GM12878 (cell line): Measurements from ENCODE around the gene STAT5A. TPM values are rescaled to one million over a fixed set of nuclear protein-coding genes. Genes with fewer than 3 reads are reported as not detected.

ENCODE experiments used
- CREM ChIP-seq: IDR thresholded peaks from 2 replicates; pipeline ENCODE4 v1.6.1; 2014; ENCODE audit warnings: antibody characterized with exemption, low read depth
- EGR1 ChIP-seq, 2 experiments: IDR thresholded peaks; 1 replicate in 1 of 2; 2 replicates in 1 of 2; pipeline ENCODE4 v1.6.1; 2011 to 2012; ENCODE audit warnings: low read depth in 2 of 2, low read length in 2 of 2, borderline replicate concordance in 1 of 2, mild to moderate bottlenecking in 1 of 2, moderate library complexity in 1 of 2
- ESRRA ChIP-seq: IDR thresholded peaks from 2 replicates; pipeline ENCODE4 v1.6.1; 2012; ENCODE audit warnings: mild to moderate bottlenecking, low read length, improper control_type of control experiment
- IRF4 ChIP-seq: IDR thresholded peaks from 2 replicates; pipeline ENCODE4 v1.6.1; 2011; ENCODE audit warnings: low read depth, low read length
- MEF2B ChIP-seq: fragments of 450-650 bp; IDR thresholded peaks from 2 replicates; pipeline ENCODE4 v1.6.1; 2018; ENCODE audit warnings: mild to moderate bottlenecking, moderate library complexity; ENCODE audit not compliant: partially characterized antibody, poor library complexity, severe bottlenecking
- MTA2 ChIP-seq: fragments of 450-650 bp; IDR thresholded peaks from 2 replicates; pipeline ENCODE4 v1.6.1; 2016; ENCODE audit warnings: low read depth, mild to moderate bottlenecking, moderate library complexity
- NBN ChIP-seq: fragments of 450-650 bp; IDR thresholded peaks from 2 replicates; pipeline ENCODE4 v1.6.1; 2016
- NR2C2 ChIP-seq: IDR thresholded peaks from 2 replicates; pipeline ENCODE4 v1.6.1; 2011; ENCODE audit warnings: borderline replicate concordance, low read depth; ENCODE audit not compliant: control insufficient read depth, insufficient read length
- POU2F2 ChIP-seq: IDR thresholded peaks from 3 replicates; pipeline ENCODE4 v1.6.1; 2011; ENCODE audit warnings: low read depth, mild to moderate bottlenecking, low read length, borderline replicate concordance
- SMARCA5 ChIP-seq: fragments of 450-650 bp; IDR thresholded peaks from 2 replicates; pipeline ENCODE4 v1.6.1; 2017; ENCODE audit warnings: mild to moderate bottlenecking
- SREBF2 ChIP-seq: IDR thresholded peaks from 2 replicates; pipeline ENCODE4 v1.6.1; 2012; ENCODE audit warnings: mild to moderate bottlenecking, low read length
- SUZ12 ChIP-seq: fragments of 200-600 bp; sonication (generic); IDR thresholded peaks from one replicate; pipeline ENCODE4 v1.6.1; 2018; ENCODE audit warnings: antibody characterized with exemption, mild to moderate bottlenecking; ENCODE audit not compliant: unreplicated experiment
- WRNIP1 ChIP-seq: IDR thresholded peaks from 2 replicates; pipeline ENCODE4 v1.6.1; 2011; ENCODE audit warnings: low read depth, low read length, improper control_type of control experiment, borderline replicate concordance
- YY1 ChIP-seq: IDR thresholded peaks from 2 replicates; pipeline ENCODE4 v1.6.1; 2011; ENCODE audit warnings: low read depth, mild to moderate bottlenecking, low read length
- ZNF207 ChIP-seq: fragments of 450-650 bp; IDR thresholded peaks from 2 replicates; pipeline ENCODE4 v1.6.1; 2014; ENCODE audit warnings: antibody characterized with exemption, mild to moderate bottlenecking, borderline replicate concordance
- ZNF24 ChIP-seq: fragments of 450-650 bp; IDR thresholded peaks from 2 replicates; pipeline ENCODE4 v1.6.1; 2017; ENCODE audit warnings: antibody characterized with exemption, mild to moderate bottlenecking
- polyA plus RNA-seq, 11 experiments: library from polyadenylated mRNA; depleted of rRNA in 4 of 11; unstranded in 6 of 11; stranded (reverse) in 5 of 11; fragments of >200 nt; fragmentation: Nextera tagmentation in 4 of 11; fragmentation: Illumina TruSeq in 1 of 11; extraction: Ambion mirVana in 4 of 11; extraction: Trizol in 1 of 11; gene quantifications; 1 replicate in 1 of 11; 2 replicates in 10 of 11; pipeline versions ENCODE4 v1.2.1 to v1.2.3, GENCODE V29; 2011 to 2016; ENCODE audit warnings: inconsistent platforms in 2 of 11, missing spikeins in 2 of 11, low read depth in 1 of 11
- total RNA-seq, 4 experiments: library from RNA; depleted of rRNA in 3 of 4; stranded (reverse); fragments of >200 nt in 3 of 4; fragmentation: Illumina TruSeq in 1 of 4; extraction: Trizol in 1 of 4; gene quantifications; 2 replicates each; pipeline versions ENCODE4 v1.2.1 to v1.2.3, GENCODE V29; 2013 to 2021
- TF ChIP-seq, protein P1 (sequence below): fragments of 450-650 bp; IDR thresholded peaks from 2 replicates; pipeline ENCODE4 v1.6.1; 2017; ENCODE audit warnings: antibody characterized with exemption, mild to moderate bottlenecking, moderate library complexity
- TF ChIP-seq, protein P2 (sequence below): IDR thresholded peaks from 2 replicates; pipeline ENCODE4 v1.6.1; 2011; ENCODE audit warnings: borderline replicate concordance, low read depth, mild to moderate bottlenecking, moderate library complexity, mixed read lengths, low read length; ENCODE audit not compliant: insufficient read depth; ENCODE audit errors: extremely low read length
- TF ChIP-seq, protein P3 (sequence below): fragments of 450-650 bp; IDR thresholded peaks from 2 replicates; pipeline ENCODE4 v1.6.1; 2017; ENCODE audit warnings: mild to moderate bottlenecking, moderate library complexity
- TF ChIP-seq, protein P4 (sequence below): fragments of 450-650 bp; conservative IDR thresholded peaks from 2 replicates; pipeline ENCODE4 v1.6.1; 2017; ENCODE audit warnings: mild to moderate bottlenecking, moderate library complexity

STAT5A gene
- total and polyA plus RNA-seq, 10 of the 15 experiments (the other 5 are each of a cell fraction or from before 2014, with no cell fraction given), result 14.8 to 86.4 (median 41.5) TPM

DNA sequence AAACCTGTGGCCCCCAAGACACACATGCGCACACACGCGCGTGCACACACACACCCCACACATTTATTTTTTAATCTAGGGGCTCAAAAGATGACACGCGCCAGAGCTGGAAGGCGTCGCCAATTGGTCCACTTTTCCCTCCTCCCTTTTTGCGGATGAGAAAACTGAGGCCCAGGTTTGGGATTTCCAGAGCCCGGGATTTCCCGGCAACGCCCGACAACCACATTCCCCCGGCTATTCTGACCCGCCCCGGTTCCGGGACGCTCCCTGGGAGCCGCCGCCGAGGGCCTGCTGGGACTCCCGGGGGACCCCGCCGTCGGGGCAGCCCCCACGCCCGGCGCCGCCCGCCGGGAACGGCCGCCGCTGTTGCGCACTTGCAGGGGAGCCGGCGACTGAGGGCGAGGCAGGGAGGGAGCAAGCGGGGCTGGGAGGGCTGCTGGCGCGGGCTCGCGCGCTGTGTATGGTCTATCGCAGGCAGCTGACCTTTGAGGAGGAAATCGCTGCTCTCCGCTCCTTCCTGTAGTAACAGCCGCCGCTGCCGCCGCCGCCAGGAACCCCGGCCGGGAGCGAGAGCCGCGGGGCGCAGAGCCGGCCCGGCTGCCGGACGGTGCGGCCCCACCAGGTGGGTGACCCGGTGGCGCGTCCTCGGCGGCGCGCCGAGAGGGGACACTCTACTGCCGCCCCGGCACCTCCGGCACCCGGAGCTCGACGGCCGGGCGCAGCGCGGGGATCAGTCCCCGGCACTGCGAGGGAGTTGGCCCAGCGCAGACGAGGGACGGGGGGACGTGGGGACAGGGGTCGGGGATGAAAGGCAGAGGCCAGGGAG lies at the start of gene STAT5A (continued):
- TF ChIP-seq MEF2B (peak; percentile 76), NBN (no peak), ZNF24 (no peak; the same call in 1 of the 2 replicates), YY1 (peak; percentile 35; the same call in 1 of the 2 replicates), SREBF2 (no peak), ESRRA (no peak), EGR1 (IDR thresholded peaks at IDR 0.05; ENCODE audit: borderline replicate concordance in 1 of 2, low read depth in 2 of 2, low read length in 2 of 2) (peak in 1 of 2 experiments; percentile 3; a peak in 1 of 3 replicates), WRNIP1 (no peak), ZNF207 (peak; percentile 41; the same call in 1 of the 2 replicates), SMARCA5 (peak; percentile 78; the same call in 1 of the 2 replicates), CREM (0 out of 2 replicates have a peak, but pooled peaks have one; percentile 13), MTA2 (no peak), POU2F2 (no peak), SUZ12 (no peak), IRF4 (no peak), NR2C2 (no peak)
- TF ChIP-seq, protein P1, sequence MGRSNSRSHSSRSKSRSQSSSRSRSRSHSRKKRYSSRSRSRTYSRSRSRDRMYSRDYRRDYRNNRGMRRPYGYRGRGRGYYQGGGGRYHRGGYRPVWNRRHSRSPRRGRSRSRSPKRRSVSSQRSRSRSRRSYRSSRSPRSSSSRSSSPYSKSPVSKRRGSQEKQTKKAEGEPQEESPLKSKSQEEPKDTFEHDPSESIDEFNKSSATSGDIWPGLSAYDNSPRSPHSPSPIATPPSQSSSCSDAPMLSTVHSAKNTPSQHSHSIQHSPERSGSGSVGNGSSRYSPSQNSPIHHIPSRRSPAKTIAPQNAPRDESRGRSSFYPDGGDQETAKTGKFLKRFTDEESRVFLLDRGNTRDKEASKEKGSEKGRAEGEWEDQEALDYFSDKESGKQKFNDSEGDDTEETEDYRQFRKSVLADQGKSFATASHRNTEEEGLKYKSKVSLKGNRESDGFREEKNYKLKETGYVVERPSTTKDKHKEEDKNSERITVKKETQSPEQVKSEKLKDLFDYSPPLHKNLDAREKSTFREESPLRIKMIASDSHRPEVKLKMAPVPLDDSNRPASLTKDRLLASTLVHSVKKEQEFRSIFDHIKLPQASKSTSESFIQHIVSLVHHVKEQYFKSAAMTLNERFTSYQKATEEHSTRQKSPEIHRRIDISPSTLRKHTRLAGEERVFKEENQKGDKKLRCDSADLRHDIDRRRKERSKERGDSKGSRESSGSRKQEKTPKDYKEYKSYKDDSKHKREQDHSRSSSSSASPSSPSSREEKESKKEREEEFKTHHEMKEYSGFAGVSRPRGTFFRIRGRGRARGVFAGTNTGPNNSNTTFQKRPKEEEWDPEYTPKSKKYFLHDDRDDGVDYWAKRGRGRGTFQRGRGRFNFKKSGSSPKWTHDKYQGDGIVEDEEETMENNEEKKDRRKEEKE, result no peak
- TF ChIP-seq, protein P2, sequence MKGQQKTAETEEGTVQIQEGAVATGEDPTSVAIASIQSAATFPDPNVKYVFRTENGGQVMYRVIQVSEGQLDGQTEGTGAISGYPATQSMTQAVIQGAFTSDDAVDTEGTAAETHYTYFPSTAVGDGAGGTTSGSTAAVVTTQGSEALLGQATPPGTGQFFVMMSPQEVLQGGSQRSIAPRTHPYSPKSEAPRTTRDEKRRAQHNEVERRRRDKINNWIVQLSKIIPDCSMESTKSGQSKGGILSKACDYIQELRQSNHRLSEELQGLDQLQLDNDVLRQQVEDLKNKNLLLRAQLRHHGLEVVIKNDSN, result peak; percentile 69
- TF ChIP-seq, protein P3, sequence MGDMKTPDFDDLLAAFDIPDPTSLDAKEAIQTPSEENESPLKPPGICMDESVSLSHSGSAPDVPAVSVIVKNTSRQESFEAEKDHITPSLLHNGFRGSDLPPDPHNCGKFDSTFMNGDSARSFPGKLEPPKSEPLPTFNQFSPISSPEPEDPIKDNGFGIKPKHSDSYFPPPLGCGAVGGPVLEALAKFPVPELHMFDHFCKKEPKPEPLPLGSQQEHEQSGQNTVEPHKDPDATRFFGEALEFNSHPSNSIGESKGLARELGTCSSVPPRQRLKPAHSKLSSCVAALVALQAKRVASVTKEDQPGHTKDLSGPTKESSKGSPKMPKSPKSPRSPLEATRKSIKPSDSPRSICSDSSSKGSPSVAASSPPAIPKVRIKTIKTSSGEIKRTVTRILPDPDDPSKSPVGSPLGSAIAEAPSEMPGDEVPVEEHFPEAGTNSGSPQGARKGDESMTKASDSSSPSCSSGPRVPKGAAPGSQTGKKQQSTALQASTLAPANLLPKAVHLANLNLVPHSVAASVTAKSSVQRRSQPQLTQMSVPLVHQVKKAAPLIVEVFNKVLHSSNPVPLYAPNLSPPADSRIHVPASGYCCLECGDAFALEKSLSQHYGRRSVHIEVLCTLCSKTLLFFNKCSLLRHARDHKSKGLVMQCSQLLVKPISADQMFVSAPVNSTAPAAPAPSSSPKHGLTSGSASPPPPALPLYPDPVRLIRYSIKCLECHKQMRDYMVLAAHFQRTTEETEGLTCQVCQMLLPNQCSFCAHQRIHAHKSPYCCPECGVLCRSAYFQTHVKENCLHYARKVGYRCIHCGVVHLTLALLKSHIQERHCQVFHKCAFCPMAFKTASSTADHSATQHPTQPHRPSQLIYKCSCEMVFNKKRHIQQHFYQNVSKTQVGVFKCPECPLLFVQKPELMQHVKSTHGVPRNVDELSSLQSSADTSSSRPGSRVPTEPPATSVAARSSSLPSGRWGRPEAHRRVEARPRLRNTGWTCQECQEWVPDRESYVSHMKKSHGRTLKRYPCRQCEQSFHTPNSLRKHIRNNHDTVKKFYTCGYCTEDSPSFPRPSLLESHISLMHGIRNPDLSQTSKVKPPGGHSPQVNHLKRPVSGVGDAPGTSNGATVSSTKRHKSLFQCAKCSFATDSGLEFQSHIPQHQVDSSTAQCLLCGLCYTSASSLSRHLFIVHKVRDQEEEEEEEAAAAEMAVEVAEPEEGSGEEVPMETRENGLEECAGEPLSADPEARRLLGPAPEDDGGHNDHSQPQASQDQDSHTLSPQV, result no peak
- TF ChIP-seq, protein P4, sequence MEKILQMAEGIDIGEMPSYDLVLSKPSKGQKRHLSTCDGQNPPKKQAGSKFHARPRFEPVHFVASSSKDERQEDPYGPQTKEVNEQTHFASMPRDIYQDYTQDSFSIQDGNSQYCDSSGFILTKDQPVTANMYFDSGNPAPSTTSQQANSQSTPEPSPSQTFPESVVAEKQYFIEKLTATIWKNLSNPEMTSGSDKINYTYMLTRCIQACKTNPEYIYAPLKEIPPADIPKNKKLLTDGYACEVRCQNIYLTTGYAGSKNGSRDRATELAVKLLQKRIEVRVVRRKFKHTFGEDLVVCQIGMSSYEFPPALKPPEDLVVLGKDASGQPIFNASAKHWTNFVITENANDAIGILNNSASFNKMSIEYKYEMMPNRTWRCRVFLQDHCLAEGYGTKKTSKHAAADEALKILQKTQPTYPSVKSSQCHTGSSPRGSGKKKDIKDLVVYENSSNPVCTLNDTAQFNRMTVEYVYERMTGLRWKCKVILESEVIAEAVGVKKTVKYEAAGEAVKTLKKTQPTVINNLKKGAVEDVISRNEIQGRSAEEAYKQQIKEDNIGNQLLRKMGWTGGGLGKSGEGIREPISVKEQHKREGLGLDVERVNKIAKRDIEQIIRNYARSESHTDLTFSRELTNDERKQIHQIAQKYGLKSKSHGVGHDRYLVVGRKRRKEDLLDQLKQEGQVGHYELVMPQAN, result peak; percentile 53
